Activated B cell treated with CpG ODN at 0.5 μM for 24 hours (primary cell): ENCODE data around the gene HOXA2. TPM values are rescaled to one million over a fixed set of nuclear protein-coding genes. Genes with fewer than 3 reads are reported as not detected.

Source experiments
- ATAC-seq: fragments of 200-7000 bp; cut with Tn5 transposase; one replicate; pipeline ENCODE4 v1.10.0; 2021; ENCODE audit warnings: low read depth, mild to moderate bottlenecking, moderate library complexity
- CTCF ChIA-PET: fragments of 350-600 bp; sonication (Branson Sonifier 250); formaldehyde crosslinking; loops from one replicate; lab custom pipeline; 2021; ENCODE audit warnings: antibody characterized with exemption; lab: Charles Lee
- POLR2A ChIA-PET: fragments of 350-600 bp; sonication (Branson Sonifier 250); formaldehyde crosslinking; loops from one replicate; lab custom pipeline; 2021; ENCODE audit warnings: antibody characterized with exemption; lab: Charles Lee
- DNase-seq: peaks from one replicate; pipeline ENCODE4 v3.0.0; 2022
- H3K27ac Mint-ChIP-seq: one replicate; pipeline ENCODE4 v1.8.0; 2020; ENCODE audit warnings: mixed read lengths
- H3K27me3 Mint-ChIP-seq: one replicate; pipeline ENCODE4 v1.8.0; 2021; ENCODE audit warnings: mixed read lengths
- H3K36me3 Mint-ChIP-seq: one replicate; pipeline ENCODE4 v1.8.0; 2021; ENCODE audit warnings: low read depth, mixed read lengths
- H3K4me1 Mint-ChIP-seq: one replicate; pipeline ENCODE4 v1.8.0; 2021; ENCODE audit warnings: mixed read lengths
- H3K4me3 Mint-ChIP-seq: one replicate; pipeline ENCODE4 v1.8.0; 2020; ENCODE audit warnings: mild to moderate bottlenecking, mixed read lengths
- H3K9me3 Mint-ChIP-seq: one replicate; pipeline ENCODE4 v1.8.0; 2020; ENCODE audit warnings: mixed read lengths
- CTCF ChIP-seq: fragments of 200-600 bp; IDR thresholded peaks from one replicate; pipeline ENCODE4 v1.8.0; 2022; ENCODE audit warnings: antibody characterized with exemption, mild to moderate bottlenecking
- intact Hi-C: fragments of 100-400 bp; cut with micrococcal nuclease; formaldehyde crosslinking; loops from one replicate; pipeline ENCODE4 v1.15.1; 2024
- total RNA-seq: library from RNA; stranded (reverse); gene quantifications from 2 replicates; pipeline ENCODE4 v1.2.3, GENCODE V29; 2022

The HOXA2 gene
- total RNA-seq, 1 donor from 2014 or later, result not detected

GRCh38 chr7:27143023-27143949 lies 40.8 kb upstream of the HOXA2 start, which contains the start of gene HOXA5:
TSS of gene HOXA5 (minus strand) at chr7:27143681. CDS start at chr7:27143607, 74 bp downstream.
- H3K9me3 Mint-ChIP-seq, result no peaks in the 10 kb centered on the region
- TF ChIP-seq CTCF, result no peak
- intact Hi-C loops, result no loop called here
- ChIA-PET CTCF (interaction anchor here (1.4 kb wide), 1 partner anchor 286 kb away, joined by 3 read pairs; no protein-coding TSS in a partner anchor), POLR2A (interaction anchor here (0.9 kb wide), 1 partner anchor 287 kb away, joined by 3 read pairs; no protein-coding TSS in a partner anchor)
- H3K27ac Mint-ChIP-seq, result no peak within 1 kb of the TSS
- peaks cover 44% of the 10 kb centered on the region for H3K27me3 Mint-ChIP-seq
- no peak for DNase-seq
- ATAC-seq, result peak; percentile 28
- peak within 1 kb of the TSS; percentile 62 for H3K4me3 Mint-ChIP-seq
- H3K4me1 Mint-ChIP-seq, result peaks cover 15% of the 10 kb centered on the region
- no peaks in the 10 kb centered on the region for H3K36me3 Mint-ChIP-seq

DNA sequence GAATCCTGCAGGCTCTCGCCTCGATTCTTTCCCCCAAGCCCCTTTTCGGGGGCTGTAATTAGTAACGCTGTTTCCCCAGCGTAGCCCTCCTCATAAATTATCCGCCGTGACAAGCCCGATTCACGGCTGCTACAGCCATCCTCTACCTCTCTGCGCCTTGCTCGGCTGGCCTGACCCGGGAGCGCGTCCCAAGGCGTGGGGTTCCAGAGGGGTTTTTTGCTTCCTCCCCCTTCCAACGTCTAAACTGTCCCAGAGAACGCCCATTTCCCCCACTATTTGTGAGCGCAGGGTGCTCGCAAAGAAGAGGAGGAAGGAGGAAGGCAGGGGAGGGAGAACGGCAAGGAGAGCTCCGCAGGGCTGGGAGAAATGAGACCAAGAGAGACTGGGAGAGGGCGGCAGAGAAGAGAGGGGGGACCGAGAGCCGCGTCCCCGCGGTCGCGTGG lies 40.1 kb upstream of the HOXA2 start:
- H3K4me3 Mint-ChIP-seq, result peak overlapping the region; percentile 38
- ChIA-PET POLR2A (interaction anchor here (1.0 kb wide), 1 partner anchor 47 kb away, joined by 3 read pairs; the partner anchor contains the start of gene HOXA1), CTCF (no interaction called here)
- peaks cover 10% of the 10 kb centered on the region for H3K4me1 Mint-ChIP-seq
- TF ChIP-seq CTCF, result no peak
- no peak overlapping the region for H3K27ac Mint-ChIP-seq
- peaks cover 44% of the 10 kb centered on the region for H3K27me3 Mint-ChIP-seq
- DNase-seq (no peak), ATAC-seq (no peak)
- H3K9me3 Mint-ChIP-seq, result no peaks in the 10 kb centered on the region
- intact Hi-C loops, result no loop called here
- no peaks in the 10 kb centered on the region for H3K36me3 Mint-ChIP-seq

- peaks cover 43% of the 10 kb centered on the region for H3K27me3 Mint-ChIP-seq
- intact Hi-C loops, result no loop called here
- no peak overlapping the region for H3K27ac Mint-ChIP-seq
- DNase-seq (no peak), ATAC-seq (no peak)
- no peaks in the 10 kb centered on the region for H3K9me3 Mint-ChIP-seq
- H3K4me1 Mint-ChIP-seq, result peaks cover 8% of the 10 kb centered on the region
- no peaks in the 10 kb centered on the region for H3K36me3 Mint-ChIP-seq
- ChIA-PET CTCF (no interaction called here), POLR2A (interaction anchor here (1.0 kb wide), 1 partner anchor 46 kb away, joined by 3 read pairs; the partner anchor contains the start of gene HOXA1)
- no peak overlapping the region for H3K4me3 Mint-ChIP-seq
- TF ChIP-seq CTCF, result no peak
Observed at GRCh38 chr7:27141923-27142579, 39.6 kb upstream of the HOXA2 start.

DNA sequence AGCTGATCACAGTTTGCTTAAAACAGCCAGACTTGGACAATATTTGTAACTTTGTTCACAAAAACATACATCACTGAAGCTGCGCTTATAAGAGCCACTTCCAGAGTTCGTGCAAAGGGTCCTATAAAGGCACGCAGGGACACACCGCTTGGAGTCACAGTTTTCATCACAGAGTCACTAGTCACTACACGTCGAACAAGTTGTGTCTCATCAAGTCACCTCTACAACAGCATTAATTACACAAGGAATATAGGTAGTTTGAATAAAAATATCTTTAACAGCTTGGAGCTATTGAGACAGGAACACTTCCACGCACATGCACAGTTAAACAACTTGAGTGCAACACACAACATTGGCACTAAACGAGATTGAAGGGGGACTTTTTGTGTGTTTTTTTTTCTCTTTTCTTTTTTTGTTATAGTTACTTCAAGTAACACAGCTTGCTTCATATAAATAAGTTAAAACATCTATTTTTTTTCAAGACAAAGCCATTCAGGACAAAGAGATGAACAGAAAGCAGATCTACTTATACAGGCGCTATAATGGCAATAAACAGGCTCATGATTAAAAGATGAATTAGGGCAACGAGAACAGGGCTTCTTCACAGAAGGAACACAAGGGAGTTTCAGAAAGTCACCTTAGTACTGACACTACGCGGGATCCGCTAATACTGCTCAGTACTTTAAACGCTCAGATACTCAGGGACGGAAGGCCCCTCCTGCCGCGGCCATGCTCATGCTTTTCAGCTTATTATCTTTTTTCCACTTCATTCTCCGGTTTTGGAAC lies 38.8 kb upstream of the HOXA2 start:
- Mint-ChIP-seq H3K4me3 (no peak overlapping the region), H3K27ac (no peak overlapping the region), H3K36me3 (no peaks in the 10 kb centered on the region), H3K9me3 (no peaks in the 10 kb centered on the region), H3K27me3 (peaks cover 40% of the 10 kb centered on the region), H3K4me1 (peaks cover 5% of the 10 kb centered on the region)
- CTCF ChIA-PET, result no interaction called here
- no peak for TF ChIP-seq CTCF
- POLR2A ChIA-PET, result interaction anchor here (1.0 kb wide), 1 partner anchor 45 kb away, joined by 3 read pairs; the partner anchor contains the start of gene HOXA1
- DNase-seq, result no peak
- intact Hi-C loops, result no loop called here
- ATAC-seq, result no peak
